ENCODE measurements around the gene NOL8. TPM values are rescaled to one million over a fixed set of nuclear protein-coding genes. Genes with fewer than 3 reads are reported as not detected.

NOL8 gene
- total RNA-seq, 2 experiments from 2014 or later = 57.7 to 80.2 TPM

- no peak for DNase-seq
- ATAC-seq = no peak
- intact Hi-C loops (cut with DNase I, micrococcal nuclease) = no loop called here
- no peak overlapping the region for H3K4me3 Mint-ChIP-seq
- peaks cover 5% of the 10 kb centered on the region for H3K4me1 Mint-ChIP-seq
- ChIA-PET POLR2A (no interaction called here), CTCF (interaction anchor here (1.0 to 1.3 kb wide), 2 partner anchors 13 to 301 kb away, joined by 3 to 9 read pairs; no protein-coding TSS in a partner anchor)
- peaks cover 28% of the 10 kb centered on the region for H3K36me3 Mint-ChIP-seq (ENCODE audit: low read depth)
- H3K9me3 Mint-ChIP-seq (ENCODE audit: low read depth) = no peaks in the 10 kb centered on the region
- H3K27ac Mint-ChIP-seq = no peak overlapping the region
- H3K27me3 Mint-ChIP-seq = no peaks in the 10 kb centered on the region
Observed at GRCh38 chr9:92333282-92333634, 8.1 kb upstream of the NOL8 start.

DNA sequence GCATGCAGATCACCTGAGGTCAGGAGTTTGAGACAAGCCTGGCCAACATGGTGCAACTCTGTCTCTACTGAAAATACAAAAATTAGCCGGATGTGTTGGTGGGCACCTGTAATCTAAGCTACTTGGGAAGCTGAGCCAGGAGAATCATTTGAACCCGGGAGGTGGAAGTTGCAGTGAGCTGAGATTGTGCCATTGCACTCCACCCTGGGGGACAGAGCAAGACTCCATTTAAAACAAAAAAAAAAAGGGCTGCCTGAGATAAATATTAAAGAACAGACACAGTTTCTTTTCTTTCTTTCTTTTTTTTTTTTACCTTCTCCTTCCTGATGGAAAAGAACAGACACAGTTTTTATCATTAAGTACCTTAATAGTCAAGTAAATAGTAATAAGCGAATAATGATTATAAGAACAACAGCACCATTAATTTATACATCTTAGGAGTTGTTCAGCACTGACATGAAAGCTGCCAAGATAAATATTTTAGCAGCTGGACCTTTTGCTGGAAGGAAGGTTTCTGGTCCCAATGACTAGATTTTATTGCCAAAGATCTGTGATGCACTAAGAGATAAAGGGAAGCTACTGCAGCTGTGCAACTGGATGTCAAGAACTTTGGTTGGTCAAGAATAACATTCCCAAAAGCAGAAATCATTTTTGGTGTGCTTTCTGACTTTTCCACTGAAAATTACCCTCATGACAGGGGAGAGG is 7.6 kb upstream of the NOL8 start:
- Mint-ChIP-seq H3K36me3 (ENCODE audit: low read depth) (peaks cover 28% of the 10 kb centered on the region), H3K9me3 (ENCODE audit: low read depth) (no peaks in the 10 kb centered on the region), H3K27ac (no peak overlapping the region), H3K27me3 (no peaks in the 10 kb centered on the region), H3K4me1 (peaks cover 9% of the 10 kb centered on the region), H3K4me3 (no peak overlapping the region)
- ATAC-seq (no peak), DNase-seq (no peak)
- intact Hi-C loops (cut with DNase I, micrococcal nuclease) = no loop called here
- POLR2A ChIA-PET = no interaction called here
- CTCF ChIA-PET = interaction anchor here (1.0 to 1.3 kb wide), 2 partner anchors 12 to 302 kb away, joined by 3 to 9 read pairs; no protein-coding TSS in a partner anchor

GRCh38 chr9:92328225-92328624 is 3.1 kb upstream of the NOL8 start:
- Mint-ChIP-seq H3K4me1 (peaks cover 28% of the 10 kb centered on the region), H3K27ac (no peak overlapping the region), H3K4me3 (no peak overlapping the region), H3K27me3 (no peaks in the 10 kb centered on the region), H3K9me3 (ENCODE audit: low read depth) (no peaks in the 10 kb centered on the region), H3K36me3 (ENCODE audit: low read depth) (peaks cover 21% of the 10 kb centered on the region)
- DNase-seq (no peak), ATAC-seq (no peak)
- CTCF ChIA-PET = interaction anchor here (1.1 to 1.3 kb wide), 2 partner anchors 14 to 306 kb away, joined by 5 read pairs; no protein-coding TSS in a partner anchor
- POLR2A ChIA-PET = interaction anchor here (0.6 kb wide), 1 partner anchor 15 kb away, joined by 4 read pairs; no protein-coding TSS in a partner anchor
- intact Hi-C loops (cut with DNase I, micrococcal nuclease) = loop anchor here (5.0 to 10.0 kb wide), 4 partner anchors 109 to 1124 kb away; partner anchors contain the start of genes FAM120A (in 1 of the 2) and FAM120AOS (in 1 of the 2)

DNA sequence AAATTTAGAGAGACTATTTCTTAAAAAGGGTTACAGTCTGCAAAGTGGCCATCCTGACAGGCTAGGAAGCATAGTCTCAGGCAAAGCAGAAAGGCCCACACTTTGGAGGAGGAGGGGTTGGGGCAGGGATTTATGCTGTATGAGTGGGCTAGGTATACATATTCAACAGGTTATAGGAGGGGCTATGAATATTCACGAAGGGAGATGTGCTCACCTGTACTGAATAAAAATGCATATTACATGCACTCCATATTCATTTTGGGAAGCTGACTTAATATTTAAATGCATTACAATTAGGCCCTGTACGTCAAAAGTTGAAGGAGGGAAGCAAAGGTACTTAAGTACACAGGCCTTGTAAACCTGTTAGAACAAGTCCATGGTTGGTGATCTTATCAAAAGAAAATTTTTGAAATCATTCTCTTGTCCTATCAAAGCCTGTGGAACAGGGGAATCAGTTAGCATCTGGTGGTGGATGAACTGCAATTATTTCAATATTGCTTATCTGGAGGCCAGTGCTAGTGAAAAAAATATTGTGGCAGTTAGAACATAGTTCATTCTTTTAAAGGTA is 2.2 kb upstream of the NOL8 start:
- no peaks in the 10 kb centered on the region for H3K27me3 Mint-ChIP-seq
- H3K4me1 Mint-ChIP-seq = peaks cover 33% of the 10 kb centered on the region
- H3K36me3 Mint-ChIP-seq (ENCODE audit: low read depth) = peaks cover 21% of the 10 kb centered on the region
- ChIA-PET CTCF (interaction anchor here (1.1 kb wide), 1 partner anchor 307 kb away, joined by 5 read pairs; no protein-coding TSS in a partner anchor), POLR2A (no interaction called here)
- intact Hi-C loops (cut with DNase I, micrococcal nuclease) = loop anchor here (5.0 to 10.0 kb wide), 4 partner anchors 110 to 1125 kb away; partner anchors contain the start of genes FAM120A (in 1 of the 2) and FAM120AOS (in 1 of the 2)
- peak overlapping the region; percentile 89 for H3K4me3 Mint-ChIP-seq
- ATAC-seq (no peak), DNase-seq (no peak)
- no peaks in the 10 kb centered on the region for H3K9me3 Mint-ChIP-seq (ENCODE audit: low read depth)
- H3K27ac Mint-ChIP-seq = no peak overlapping the region

DNA sequence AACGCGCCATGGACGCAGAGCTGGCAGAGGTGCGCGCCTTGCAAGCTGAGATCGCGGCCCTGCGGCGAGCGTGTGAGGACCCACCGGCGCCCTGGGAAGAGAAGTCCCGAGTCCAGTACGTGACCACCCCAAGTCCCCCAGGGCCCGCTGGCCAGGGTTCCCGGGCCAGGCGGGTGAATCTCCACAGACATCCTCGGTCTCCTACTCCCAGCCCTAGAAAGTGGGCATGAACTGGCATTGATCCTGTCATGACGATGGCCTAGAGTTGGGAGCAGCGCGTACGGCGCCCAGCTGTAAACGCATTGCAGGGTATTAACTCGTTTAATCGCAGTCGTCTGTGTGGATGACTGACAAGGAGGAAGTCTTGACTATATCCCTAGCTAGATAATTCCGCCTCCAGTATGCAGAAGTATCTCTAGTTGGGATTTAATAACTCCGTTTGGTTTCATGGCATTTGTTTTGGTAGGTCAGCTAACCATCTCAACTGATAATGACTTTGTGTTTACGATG is 896 bp upstream of the NOL8 start:
- peak overlapping the region; percentile 97 for H3K27ac Mint-ChIP-seq
- no peaks in the 10 kb centered on the region for H3K9me3 Mint-ChIP-seq (ENCODE audit: low read depth)
- no peak for ATAC-seq
- no peaks in the 10 kb centered on the region for H3K27me3 Mint-ChIP-seq
- no peak for DNase-seq
- peaks cover 26% of the 10 kb centered on the region for H3K36me3 Mint-ChIP-seq (ENCODE audit: low read depth)
- peaks cover 34% of the 10 kb centered on the region for H3K4me1 Mint-ChIP-seq
- peak overlapping the region; percentile 89 for H3K4me3 Mint-ChIP-seq
- ChIA-PET POLR2A (interaction anchor here (0.6 to 2.2 kb wide), 2 partner anchors 344 to 550 kb away, joined by 4 to 8 read pairs; partner anchors contain the start of gene IPPK), CTCF (interaction anchor here (1.1 to 1.8 kb wide), 3 partner anchors 31 to 188 kb away, joined by 3 to 6 read pairs (median 4); no protein-coding TSS in a partner anchor)
- intact Hi-C loops (cut with DNase I, micrococcal nuclease) = loop anchor here (1.0 to 10.0 kb wide), 9 partner anchors 33 to 1126 kb away; partner anchors contain the start of genes IARS1 (in 2 of the 2), FAM120A (in 1 of the 2), FAM120AOS (in 1 of the 2) and IPPK (in 1 of the 2)

DNA sequence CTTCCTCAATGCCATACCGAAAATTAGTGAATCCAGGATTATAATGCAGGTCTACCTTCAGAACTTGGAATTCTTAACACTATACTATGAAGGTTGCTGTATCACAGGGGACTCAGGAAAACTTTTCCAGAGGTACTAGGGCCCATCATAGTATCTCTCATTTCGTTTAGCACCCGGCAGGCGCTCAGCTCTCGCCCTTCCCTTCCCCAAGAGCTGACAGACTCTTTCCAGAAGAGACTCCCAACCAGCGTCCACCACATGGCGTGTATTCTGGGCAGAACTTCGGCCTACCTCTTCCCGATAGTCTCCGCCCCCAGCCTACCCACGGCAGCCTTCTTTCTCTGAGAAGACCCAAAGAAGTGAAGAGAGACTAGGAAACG is 271 bp downstream of the NOL8 start:
- Mint-ChIP-seq H3K4me3 (peak overlapping the region; percentile 89), H3K36me3 (ENCODE audit: low read depth) (peaks cover 31% of the 10 kb centered on the region), H3K4me1 (peaks cover 37% of the 10 kb centered on the region), H3K27ac (peak overlapping the region; percentile 97), H3K27me3 (no peaks in the 10 kb centered on the region), H3K9me3 (ENCODE audit: low read depth) (no peaks in the 10 kb centered on the region)
- CTCF ChIA-PET = interaction anchor here (0.7 to 0.8 kb wide), 2 partner anchors 214 to 1136 kb away, joined by 4 read pairs; no protein-coding TSS in a partner anchor
- ATAC-seq (peak; percentile 31), DNase-seq (peak; percentile 72)
- intact Hi-C loops (cut with DNase I, micrococcal nuclease) = loop anchor here (1.0 to 10.0 kb wide), 10 partner anchors 10 to 1127 kb away; partner anchors contain the start of genes IARS1 (in 2 of the 2), FAM120A (in 1 of the 2), FAM120AOS (in 1 of the 2) and IPPK (in 1 of the 2)
- POLR2A ChIA-PET = interaction anchor here (0.6 to 2.2 kb wide), 5 partner anchors 18 to 345 kb away, joined by 3 to 8 read pairs (median 4); partner anchors contain the start of gene IPPK

DNA sequence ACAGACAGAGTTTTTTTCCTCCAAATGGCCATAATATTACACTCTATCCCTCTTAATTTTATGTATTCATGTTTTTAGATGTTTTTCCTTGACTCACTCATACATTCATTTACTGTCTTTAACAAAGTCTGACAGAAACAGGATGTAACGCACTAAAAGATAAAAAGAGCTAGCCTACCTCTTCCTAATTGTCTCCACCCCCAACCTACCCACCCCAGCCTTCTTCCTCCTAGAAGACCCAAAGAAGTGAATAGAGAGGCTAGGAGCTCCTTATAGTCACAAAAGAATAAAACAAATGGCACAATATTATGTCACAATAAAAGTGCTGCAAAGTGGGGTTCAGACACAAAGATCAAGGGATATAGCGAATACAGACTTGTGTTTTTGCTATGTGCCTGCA is 719 bp downstream of the NOL8 start:
- Mint-ChIP-seq H3K27me3 (no peaks in the 10 kb centered on the region), H3K4me3 (peak overlapping the region; percentile 89), H3K4me1 (peaks cover 37% of the 10 kb centered on the region), H3K27ac (peak overlapping the region; percentile 97), H3K36me3 (ENCODE audit: low read depth) (peaks cover 32% of the 10 kb centered on the region), H3K9me3 (ENCODE audit: low read depth) (no peaks in the 10 kb centered on the region)
- CTCF ChIA-PET = interaction anchor here (0.7 to 0.8 kb wide), 2 partner anchors 214 to 1136 kb away, joined by 4 read pairs; no protein-coding TSS in a partner anchor
- DNase-seq (no peak), ATAC-seq (no peak)
- POLR2A ChIA-PET = interaction anchor here (0.6 to 2.2 kb wide), 3 partner anchors 17 to 346 kb away, joined by 4 to 8 read pairs (median 6); partner anchors contain the start of gene IPPK
- intact Hi-C loops (cut with DNase I, micrococcal nuclease) = loop anchor here (1.0 to 10.0 kb wide), 2 partner anchors 9 to 310 kb away; no protein-coding TSS in a partner anchor

DNA sequence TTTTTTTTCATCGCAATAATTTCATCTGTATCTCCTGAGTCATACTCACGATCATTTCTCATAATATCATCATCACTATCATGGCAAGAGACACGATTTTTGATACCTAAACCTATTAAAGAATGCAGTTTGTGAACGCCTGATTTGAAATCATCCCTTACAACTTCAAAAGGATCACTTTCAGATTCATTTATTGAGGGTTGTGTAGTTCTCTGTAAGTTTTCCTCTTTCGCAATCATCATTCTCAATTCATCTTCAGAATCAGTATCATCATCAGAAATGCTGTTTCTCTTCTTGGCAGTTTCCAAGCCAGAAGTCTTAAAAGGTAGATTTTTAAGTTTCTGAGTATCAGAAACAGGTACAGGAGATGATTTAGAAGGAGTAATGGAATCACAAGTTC is 9.7 kb downstream of the NOL8 start:
- intact Hi-C loops (cut with DNase I, micrococcal nuclease) = loop anchor here in 1 of 2 experiments (1.0 kb wide), 1 partner anchor 9 kb away; no protein-coding TSS in a partner anchor
- no peaks in the 10 kb centered on the region for H3K9me3 Mint-ChIP-seq (ENCODE audit: low read depth)
- H3K27me3 Mint-ChIP-seq = no peaks in the 10 kb centered on the region
- DNase-seq (no peak), ATAC-seq (peak; percentile 77)
- ChIA-PET POLR2A (interaction anchor here (1.1 kb wide), 1 partner anchor 24 kb away, joined by 3 read pairs; no protein-coding TSS in a partner anchor), CTCF (no interaction called here)
- H3K4me3 Mint-ChIP-seq = no peak overlapping the region
- peak overlapping the region; percentile 85 for H3K27ac Mint-ChIP-seq
- peaks cover 45% of the 10 kb centered on the region for H3K4me1 Mint-ChIP-seq
- H3K36me3 Mint-ChIP-seq (ENCODE audit: low read depth) = peaks cover 73% of the 10 kb centered on the region

DNA sequence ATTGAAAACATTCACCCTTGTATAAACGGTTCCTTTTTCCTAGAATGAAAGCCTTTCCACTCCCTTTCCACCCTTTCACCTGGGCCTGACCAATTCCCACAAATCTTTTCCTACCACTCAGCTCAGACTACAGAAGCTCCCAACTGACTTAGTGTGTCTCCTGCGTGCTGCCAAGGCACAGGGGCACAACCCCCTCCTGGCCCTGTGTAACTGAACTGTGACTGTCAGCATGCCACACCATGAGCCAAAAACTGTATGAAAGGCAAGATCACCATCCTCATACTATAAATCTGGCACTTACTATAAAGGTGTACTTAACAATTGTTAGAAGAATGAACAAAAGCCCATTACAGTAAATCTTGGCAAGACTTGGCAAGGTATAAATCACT is 11.5 kb downstream of the NOL8 start:
- H3K27ac Mint-ChIP-seq = peak overlapping the region; percentile 12
- ChIA-PET POLR2A (interaction anchor here (0.7 kb wide), 1 partner anchor 15 kb away, joined by 4 read pairs; no protein-coding TSS in a partner anchor), CTCF (interaction anchor here (1.1 to 1.7 kb wide), 4 partner anchors 8 to 179 kb away, joined by 3 to 5 read pairs (median 4); no protein-coding TSS in a partner anchor)
- peaks cover 45% of the 10 kb centered on the region for H3K4me1 Mint-ChIP-seq
- intact Hi-C loops (cut with DNase I, micrococcal nuclease) = no loop called here
- ATAC-seq = no peak
- H3K9me3 Mint-ChIP-seq (ENCODE audit: low read depth) = no peaks in the 10 kb centered on the region
- H3K36me3 Mint-ChIP-seq (ENCODE audit: low read depth) = peaks cover 78% of the 10 kb centered on the region
- no peak overlapping the region for H3K4me3 Mint-ChIP-seq
- DNase-seq = no peak
- no peaks in the 10 kb centered on the region for H3K27me3 Mint-ChIP-seq

DNA sequence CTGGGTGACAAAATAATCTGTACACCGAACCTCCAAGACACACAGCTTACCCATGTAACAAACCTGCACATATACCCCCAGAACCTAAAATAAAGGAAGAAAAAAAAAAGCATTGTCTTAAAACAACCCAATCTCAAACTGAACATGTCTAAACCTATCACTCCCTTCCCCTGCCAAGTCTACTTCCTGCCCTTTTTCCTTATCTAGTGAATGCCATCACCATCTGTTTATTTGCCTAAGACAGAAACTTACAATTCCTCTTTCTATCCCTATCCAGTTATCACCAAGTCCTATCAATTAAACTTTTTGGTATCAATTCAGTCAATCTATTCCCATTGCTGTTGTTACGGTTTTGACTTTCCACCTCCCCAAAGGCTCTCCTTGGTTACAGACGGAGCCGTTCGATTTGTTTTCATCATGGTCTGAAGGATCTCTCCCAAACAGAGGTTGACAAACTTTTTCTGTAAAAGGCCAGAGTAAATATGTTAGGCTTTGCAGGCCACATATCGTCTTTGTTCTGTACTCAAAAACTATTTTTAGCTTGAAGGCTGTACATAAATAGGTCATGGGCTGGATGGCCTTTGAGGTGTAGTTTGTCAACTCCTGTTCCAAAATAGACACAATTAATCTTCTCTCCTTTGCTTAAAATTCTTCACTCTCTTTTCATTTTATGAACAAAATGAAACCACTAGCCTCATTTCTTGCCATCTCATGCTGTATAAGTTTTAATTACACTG is 12.1 kb downstream of the NOL8 start:
- H3K4me3 Mint-ChIP-seq = no peak overlapping the region
- no peak for DNase-seq
- H3K4me1 Mint-ChIP-seq = peaks cover 45% of the 10 kb centered on the region
- no peaks in the 10 kb centered on the region for H3K9me3 Mint-ChIP-seq (ENCODE audit: low read depth)
- ChIA-PET POLR2A (interaction anchor here (0.7 kb wide), 1 partner anchor 15 kb away, joined by 4 read pairs; no protein-coding TSS in a partner anchor), CTCF (interaction anchor here (0.8 to 1.7 kb wide), 3 partner anchors 8 to 178 kb away, joined by 3 to 4 read pairs (median 3); no protein-coding TSS in a partner anchor)
- H3K36me3 Mint-ChIP-seq (ENCODE audit: low read depth) = peaks cover 79% of the 10 kb centered on the region
- H3K27me3 Mint-ChIP-seq = no peaks in the 10 kb centered on the region
- ATAC-seq = no peak
- H3K27ac Mint-ChIP-seq = peak overlapping the region; percentile 79
- intact Hi-C loops (cut with DNase I, micrococcal nuclease) = no loop called here

All from activated CD4-positive, alpha-beta T cell treated with anti-CD3 and anti-CD28 coated beads for 36 hours (primary cell).